Measurements from ENCODE around the gene KIF20A.

KIF20A gene

GRCh38 chr5:138163721-138164120 lies 15.2 kb upstream of the KIF20A start:
- DNase-seq (ENCODE audit: low read depth), result no peak
- in situ Hi-C loops (cut with HindIII; ENCODE audit: low sequenced_read_pairs), result no loop called here
- TF ChIP-seq CTCF (IDR thresholded peaks at IDR 0.05; ENCODE audit: low read depth, low read length, missing control alignments), result no peak
- no peak overlapping the region for H3K4me3 ChIP-seq (ENCODE audit: low read depth, low read length)

GRCh38 chr5:138169124-138169523 lies 9.8 kb upstream of the KIF20A start:
- in situ Hi-C loops (cut with HindIII; ENCODE audit: low sequenced_read_pairs), result no loop called here
- no peak for TF ChIP-seq CTCF (IDR thresholded peaks at IDR 0.05; ENCODE audit: low read depth, low read length, missing control alignments)
- H3K4me3 ChIP-seq (ENCODE audit: low read depth, low read length), result no peak overlapping the region
- DNase-seq (ENCODE audit: low read depth), result no peak

GRCh38 chr5:138170299-138170698 lies 8.6 kb upstream of the KIF20A start:
- in situ Hi-C loops (cut with HindIII; ENCODE audit: low sequenced_read_pairs), result no loop called here
- H3K4me3 ChIP-seq (ENCODE audit: low read depth, low read length), result no peak overlapping the region
- no peak for DNase-seq (ENCODE audit: low read depth)
- TF ChIP-seq CTCF (IDR thresholded peaks at IDR 0.05; ENCODE audit: low read depth, low read length, missing control alignments), result no peak

- DNase-seq (ENCODE audit: low read depth), result peak; percentile 1
- in situ Hi-C loops (cut with HindIII; ENCODE audit: low sequenced_read_pairs), result no loop called here
- H3K4me3 ChIP-seq (ENCODE audit: low read depth, low read length), result peak overlapping the region; percentile 85
- TF ChIP-seq CTCF (IDR thresholded peaks at IDR 0.05; ENCODE audit: low read depth, low read length, missing control alignments), result no peak
Observed at GRCh38 chr5:138177941-138178515, 884 bp upstream of the KIF20A start.

- no peak for TF ChIP-seq CTCF (IDR thresholded peaks at IDR 0.05; ENCODE audit: low read depth, low read length, missing control alignments)
- no peak for DNase-seq (ENCODE audit: low read depth)
- peak overlapping the region; percentile 85 for H3K4me3 ChIP-seq (ENCODE audit: low read depth, low read length)
- in situ Hi-C loops (cut with HindIII; ENCODE audit: low sequenced_read_pairs), result no loop called here
Observed at GRCh38 chr5:138179277-138179857, 455 bp downstream of the KIF20A start.

- peak overlapping the region; percentile 85 for H3K4me3 ChIP-seq (ENCODE audit: low read depth, low read length)
- peak; percentile 42 for TF ChIP-seq CTCF (IDR thresholded peaks at IDR 0.05; ENCODE audit: low read depth, low read length, missing control alignments)
- peak; percentile 20 for DNase-seq (ENCODE audit: low read depth)
- in situ Hi-C loops (cut with HindIII; ENCODE audit: low sequenced_read_pairs), result no loop called here
Observed at GRCh38 chr5:138180183-138180782, 1.4 kb downstream of the KIF20A start.

Data from astrocyte of the cerebellum (primary cell).